HS-27A (cell line): ENCODE results near the gene FBXO38.

Experiments
- DNase-seq: peaks from one replicate; pipeline ENCODE4 v3.0.0-alpha.2; 2012; ENCODE audit warnings: low read depth, missing footprints

FBXO38 gene

DNA sequence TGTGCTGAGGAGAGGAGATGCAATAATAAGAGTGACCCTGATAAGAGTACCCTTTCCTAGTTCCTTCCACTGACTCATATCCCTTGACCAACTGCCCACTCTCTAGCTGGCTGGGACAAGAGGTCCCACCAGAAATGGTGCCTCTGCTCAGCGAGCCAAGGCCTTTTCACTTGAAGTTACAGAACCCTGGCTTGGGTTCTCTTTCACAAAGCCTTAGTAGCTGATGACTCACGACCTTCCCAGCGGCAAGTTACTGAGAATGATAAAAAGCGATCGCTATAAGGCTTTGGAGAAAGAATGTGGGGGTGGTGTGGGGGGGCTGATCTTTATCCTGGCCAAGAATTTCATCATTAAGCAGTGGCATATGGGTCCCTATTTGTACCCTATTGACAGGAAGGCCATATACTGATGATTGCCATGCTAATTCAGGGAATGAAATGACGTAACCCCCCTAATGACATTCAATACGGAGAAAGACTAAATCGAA is 90.3 kb downstream of the FBXO38 start:
- DNase-seq, result no peak

DNA sequence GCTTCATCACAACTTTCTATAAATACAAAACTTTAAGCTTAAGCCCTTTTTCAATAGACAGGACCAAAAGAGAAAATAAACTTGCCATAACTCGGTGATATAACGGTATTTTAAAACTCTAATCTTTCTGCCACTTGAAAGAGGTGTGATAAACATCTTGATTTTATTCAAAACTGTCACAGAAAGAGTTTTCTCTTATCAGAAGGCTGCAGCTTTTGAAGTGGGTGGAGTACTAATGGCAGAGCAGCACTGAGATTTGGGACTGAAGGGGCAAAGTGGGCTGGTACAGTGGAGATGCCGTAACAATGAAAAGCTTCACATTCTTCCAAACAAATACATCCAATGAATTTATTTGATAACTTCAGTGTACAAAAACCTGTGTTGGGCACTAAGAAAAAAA is 92.5 kb downstream of the FBXO38 start:
- no peak for DNase-seq

DNA sequence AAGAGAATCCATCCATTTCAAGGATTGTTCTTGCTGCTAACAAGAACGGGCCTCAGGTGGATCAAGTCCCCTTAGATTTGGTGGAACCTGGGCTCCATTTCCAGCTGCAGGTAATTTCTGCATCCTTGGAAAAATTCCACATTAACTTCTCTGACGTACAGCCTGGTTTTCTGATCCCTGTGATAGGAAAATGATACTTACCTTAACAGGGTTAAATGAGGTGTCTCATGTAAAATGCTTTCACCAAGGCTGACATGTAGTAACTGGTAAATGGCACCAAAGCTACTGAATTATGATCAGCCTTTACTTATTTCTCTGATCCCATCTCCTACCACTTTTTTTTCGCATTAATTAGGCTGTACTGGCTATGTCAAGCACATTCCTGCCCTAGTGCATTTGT is 93.7 kb downstream of the FBXO38 start:
- no peak for DNase-seq

DNA sequence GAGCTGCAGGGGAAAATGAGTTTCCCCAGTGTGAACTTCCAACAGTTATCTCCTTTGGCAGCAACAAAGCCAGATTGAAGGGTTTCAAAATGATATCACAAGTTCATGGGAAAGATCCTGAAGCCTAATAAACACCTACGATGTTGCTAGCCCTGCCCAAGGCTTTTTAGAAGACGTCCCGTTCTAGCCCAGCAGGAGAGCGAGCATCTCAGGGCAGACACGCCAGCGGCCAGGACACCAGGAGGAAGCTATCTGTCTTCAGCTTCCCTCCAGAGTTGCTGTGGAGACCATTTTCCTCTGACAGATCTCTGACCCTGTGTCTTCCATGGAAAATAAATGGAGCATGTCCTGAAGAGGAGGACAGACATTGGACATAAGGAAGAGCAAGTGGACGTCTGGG is 98.4 kb downstream of the FBXO38 start:
- DNase-seq, result no peak

DNA sequence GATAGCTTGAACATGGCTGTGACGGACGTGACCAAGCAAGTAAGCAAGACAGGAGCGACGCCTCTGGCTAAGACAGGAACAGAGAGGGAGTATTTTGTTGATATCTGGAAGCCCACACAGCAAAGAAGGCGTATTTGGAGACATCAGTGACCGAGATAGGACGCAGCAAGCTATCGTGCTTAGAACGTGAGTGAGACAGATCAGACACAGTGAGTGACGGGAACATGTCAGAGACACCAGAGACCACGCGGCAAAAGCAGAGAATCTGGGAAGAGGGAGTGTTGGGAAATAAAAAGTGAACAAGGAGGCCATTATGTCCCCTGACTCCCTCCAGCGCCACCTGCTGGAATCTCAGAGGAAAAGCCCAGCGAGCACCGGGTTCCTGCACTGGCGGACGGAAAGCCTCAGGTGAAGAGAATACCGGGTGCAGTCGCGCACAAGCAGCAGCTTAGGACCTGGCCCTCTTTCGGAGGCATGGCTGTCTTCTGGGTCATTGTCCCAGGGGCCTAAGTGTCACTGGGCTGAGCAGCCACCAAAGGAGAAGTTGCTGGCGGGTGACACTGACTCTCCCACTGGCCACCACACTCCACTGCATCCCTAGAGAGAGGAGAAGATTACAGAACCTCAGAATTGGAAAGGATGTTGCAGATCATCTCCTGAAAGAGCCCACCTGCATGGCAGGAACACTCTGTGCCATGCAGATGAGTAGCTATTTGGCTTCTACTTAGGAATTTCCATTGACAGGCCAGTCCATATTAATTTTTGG is 99.1 kb downstream of the FBXO38 start:
- no peak for DNase-seq

DNA sequence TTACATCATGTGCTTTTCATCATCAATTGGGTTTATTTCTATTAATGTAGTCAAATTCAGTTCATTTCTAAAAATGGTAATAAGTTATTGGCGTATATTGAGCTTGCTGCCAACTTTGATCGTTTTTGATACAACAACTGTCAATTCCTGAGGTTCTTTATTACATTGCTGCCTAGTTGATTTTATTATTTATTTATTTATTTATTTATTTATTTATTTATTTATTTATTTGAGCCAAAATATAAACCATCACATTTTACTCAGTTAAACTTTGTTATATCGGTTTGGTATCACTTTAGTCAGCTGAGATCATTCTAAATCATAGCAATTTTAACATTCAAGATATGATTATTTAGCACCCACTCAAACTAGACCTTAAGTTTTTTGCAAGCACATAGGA is 100.0 kb downstream of the FBXO38 start:
- no peak for DNase-seq

DNA sequence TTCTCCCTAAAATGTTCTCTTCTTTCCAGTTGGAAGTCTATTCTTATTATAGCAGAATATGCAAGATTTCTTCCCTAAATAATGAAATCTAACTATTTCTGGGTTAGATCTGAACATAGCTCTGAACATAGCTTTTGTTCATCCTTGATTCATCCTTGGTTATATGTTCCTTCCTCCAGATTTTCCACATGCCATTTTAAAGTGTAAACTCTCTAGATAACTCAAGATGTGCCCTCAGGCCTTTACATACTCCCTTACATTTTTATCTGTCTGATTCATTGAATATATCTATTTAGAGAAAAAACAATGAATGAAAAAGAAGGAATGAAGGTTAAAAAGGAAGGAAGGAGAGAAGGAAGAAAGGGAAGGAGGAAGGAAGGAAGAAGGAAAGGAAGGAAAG is 100.9 kb downstream of the FBXO38 start:
- no peak for DNase-seq

GRCh38 chr5:148486456-148486855 is 102.7 kb downstream of the FBXO38 start:
- DNase-seq, result no peak

DNA sequence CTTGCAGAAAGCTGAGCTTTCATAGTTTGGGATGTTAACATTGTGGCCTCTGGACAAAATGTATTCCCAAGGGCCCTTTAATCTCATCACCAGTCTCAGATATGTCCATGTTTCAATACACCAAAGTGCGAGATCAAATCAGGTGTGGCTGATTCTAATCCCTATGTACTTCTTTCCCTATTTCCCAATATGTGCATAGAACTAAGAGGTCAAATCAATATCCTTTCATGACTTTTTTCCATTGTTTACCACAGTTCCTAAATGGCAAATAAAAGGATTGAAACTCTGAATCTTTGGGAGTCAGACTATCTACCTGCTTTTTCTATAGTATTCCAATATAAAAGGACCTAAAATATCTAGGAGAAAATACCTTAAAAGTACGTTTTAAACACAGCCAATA is 105.0 kb downstream of the FBXO38 start:
- DNase-seq, result no peak

DNA sequence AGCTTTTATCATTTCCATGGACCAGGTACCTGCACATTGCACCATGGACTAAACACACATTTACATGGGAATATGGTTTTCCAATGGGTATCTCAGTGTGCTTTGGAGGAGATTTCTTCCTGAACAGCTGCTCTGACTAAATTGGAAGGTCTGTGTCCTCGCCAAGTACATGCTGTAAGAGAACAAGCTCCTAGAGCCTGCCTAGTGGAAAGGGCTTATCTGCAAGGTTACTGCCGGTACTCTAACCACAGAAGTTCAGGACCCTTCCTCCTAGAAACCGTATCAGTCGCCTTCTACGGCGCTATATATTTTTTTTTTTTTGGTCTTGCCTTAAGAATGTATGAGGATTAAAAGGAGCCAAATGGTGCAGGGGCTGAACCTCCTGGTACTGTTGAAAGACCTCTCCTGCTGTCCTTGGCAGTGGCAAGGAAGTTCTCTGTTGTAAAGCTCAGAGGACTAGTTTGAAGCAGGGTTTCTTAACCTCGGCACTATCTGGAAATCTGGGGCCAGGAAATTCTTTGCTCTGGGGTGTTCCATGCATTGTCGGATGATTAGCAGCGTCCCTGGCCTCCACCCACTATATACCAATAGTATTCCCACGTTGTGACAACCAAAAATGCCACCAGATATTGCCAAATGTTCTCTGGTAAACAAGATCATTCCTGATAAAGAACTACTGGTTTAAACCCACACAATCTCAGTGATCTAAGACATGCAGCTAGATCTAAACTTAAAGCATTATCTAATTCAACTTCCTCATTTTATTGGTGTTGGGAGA is 107.4 kb downstream of the FBXO38 start:
- no peak for DNase-seq

- no peak for DNase-seq
Measured at GRCh38 chr5:148491793-148492184, 108.0 kb downstream of the FBXO38 start.

DNA sequence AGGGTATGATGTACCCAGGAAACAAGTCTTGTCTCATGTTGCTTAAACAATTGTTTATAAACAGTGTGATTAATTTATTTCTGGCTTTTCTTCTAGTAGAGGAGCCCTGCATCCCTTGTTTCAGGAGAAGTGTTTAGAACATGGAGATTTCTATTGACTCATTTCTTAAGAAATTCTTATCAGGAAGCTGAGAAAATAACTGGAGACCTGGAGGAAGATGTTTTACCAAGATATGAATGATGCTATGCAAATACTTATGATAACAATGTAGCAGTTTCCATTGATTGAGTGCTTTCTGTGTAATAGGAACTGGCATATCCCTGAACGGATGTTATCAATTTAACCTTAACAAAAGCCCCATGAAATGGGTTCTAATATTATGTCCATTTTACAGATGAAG is 108.6 kb downstream of the FBXO38 start:
- DNase-seq, result no peak
